Activated CD4-positive, CD25-positive, alpha-beta regulatory T cell (primary cell): Measurements from ENCODE around the gene CRIP2.

Experiments used
- DNase-seq, 4 experiments: peaks; one replicate each; lab custom pipeline; 2025; lab: John Stamatoyannopoulos, UW

Gene CRIP2

GRCh38 chr14:105464501-105464900 lies 10.1 kb upstream of the CRIP2 start:
- DNase-seq: no peak

GRCh38 chr14:105465209-105466031 lies 9.2 kb upstream of the CRIP2 start:
- no peak for DNase-seq

GRCh38 chr14:105466531-105467248 lies 7.9 kb upstream of the CRIP2 start:
- no peak for DNase-seq

DNA sequence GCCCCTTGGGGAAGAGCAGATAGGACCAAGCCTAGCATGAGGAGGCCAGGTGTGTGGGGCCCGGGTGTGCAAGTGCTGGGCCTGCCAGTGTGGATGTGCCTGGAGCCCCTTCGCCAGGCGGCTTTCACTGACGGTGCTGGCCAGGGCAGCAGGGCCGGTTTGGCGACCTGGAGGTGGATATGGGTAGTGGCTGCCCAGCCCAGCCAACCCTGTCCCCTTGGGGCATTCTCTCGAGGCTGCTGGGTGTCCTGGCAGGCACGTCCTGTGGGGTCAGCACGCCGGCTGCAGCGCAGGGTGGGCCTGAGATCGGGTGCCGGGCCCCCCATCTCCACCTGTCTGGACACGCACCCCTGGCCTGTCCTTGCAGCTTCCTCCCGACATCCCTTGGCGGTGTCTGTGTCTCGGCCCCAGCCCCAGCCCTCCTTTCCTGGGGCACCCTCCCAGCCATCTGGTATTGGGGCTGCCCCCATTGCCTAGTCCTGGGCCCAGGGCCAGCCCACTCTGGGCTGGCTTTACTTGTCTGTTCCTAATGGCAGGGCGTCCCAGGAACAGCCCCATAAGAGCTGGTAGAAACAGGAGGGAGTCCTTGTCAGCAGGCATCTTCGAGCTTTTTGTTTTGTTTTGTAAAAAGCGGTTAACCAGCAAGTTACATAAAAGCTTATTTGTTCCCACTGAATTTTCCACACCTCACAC lies 7.2 kb upstream of the CRIP2 start:
- DNase-seq: no peak

- DNase-seq: no peak
These were observed 6.6 kb upstream of the CRIP2 start for GRCh38 chr14:105467942-105468471.

GRCh38 chr14:105468621-105469241 lies 5.9 kb upstream of the CRIP2 start:
- DNase-seq: no peak

- DNase-seq: no peak
These were observed 4.9 kb upstream of the CRIP2 start for GRCh38 chr14:105469456-105470349.

GRCh38 chr14:105470350-105471296 lies 4.0 kb upstream of the CRIP2 start:
- no peak for DNase-seq

DNA sequence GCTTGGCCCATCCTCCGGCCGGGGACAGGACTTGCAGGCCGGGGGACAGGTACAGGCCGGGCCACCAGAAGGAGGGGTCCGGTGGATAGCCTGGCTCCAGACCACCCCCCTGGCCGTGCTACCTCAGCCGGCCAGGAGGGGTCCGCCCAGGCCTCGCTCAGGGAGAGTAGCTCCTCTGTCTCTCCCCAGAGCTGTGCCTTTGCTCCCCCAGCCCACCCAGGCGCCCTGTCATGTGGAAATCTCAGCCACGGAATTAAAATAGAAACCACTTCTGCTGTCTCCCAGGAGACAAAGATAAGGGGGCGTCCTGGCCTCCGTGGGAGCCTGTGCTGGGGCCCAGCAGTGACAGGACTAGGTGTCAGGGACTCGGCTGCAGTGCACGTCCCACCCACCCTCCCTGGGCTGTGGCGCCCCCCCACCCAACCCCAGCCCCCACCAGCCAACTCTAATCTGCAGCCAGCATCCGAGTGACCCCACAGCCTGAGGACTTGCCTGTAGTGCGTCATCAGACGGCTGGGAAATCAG lies 3.3 kb upstream of the CRIP2 start:
- DNase-seq: no peak

DNA sequence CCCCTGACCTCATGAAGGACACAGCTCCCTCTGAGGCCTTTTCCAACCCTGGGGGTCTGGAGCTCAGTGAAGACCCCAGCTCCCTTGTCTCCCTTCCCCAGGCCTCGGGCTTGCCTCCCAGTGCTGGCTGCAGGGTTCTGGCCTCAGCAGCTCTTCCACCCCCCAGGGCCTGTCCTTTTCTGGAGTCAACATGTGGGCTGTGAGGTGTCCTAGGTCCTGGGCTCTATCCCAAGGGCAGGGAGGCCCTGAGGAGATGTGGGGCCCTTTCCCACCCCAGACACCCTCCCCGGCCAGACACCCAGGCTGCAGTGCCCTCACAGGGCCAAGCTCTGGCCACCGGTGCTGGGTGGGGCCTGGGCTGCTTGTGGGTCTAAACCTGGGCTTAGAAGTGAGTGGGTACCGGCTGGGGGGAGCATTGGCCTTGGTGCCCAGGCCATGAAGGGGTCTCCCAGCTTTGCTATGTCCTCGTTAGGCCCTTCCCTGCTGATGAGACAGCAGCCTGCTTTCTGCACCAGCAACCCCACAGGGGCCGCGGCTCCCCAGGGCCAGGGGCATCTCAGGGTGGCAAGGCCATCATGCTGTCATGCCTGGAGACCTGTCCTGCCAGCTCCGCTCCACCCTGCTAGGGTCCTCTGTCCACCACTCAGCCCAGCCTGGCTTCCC lies 2.7 kb upstream of the CRIP2 start:
- DNase-seq: no peak

- no peak for DNase-seq
These were observed 2.1 kb upstream of the CRIP2 start for GRCh38 chr14:105472486-105472991.

DNA sequence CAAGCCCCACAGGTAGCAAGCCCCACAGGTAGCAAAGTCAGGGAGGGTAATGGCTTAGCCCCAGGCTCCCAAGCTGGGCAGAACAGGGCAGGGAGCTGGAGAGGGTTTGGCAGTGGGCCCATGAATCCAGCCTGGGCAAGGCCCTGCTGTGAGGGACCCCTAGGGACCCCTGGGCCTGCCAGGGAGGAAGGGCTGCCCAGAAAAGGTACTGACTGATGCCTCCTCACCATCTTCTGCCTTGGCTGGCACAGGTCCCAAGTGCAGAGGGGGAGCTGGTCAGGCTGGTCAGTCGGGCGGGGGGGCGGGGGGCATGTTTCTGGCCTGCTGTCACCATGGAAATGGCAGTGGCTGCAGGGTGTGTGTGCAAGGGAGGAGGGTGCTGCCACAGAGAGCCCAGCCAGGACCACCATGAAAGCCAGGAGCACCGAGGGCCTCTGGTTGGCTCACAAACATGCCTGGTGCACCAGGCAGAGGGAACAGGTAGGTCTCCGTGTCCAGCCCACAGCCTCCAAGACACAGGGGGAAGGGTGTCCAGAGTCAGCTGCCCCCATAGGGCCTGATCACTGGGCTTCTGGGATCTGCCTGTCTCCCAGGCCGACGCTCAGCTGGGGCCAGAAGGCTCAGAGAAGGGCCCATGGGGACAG lies 1.5 kb upstream of the CRIP2 start:
- DNase-seq: no peak

- DNase-seq: peak in 3 of 4 experiments; percentile 27 to 52 (median 46)
These were observed 741 bp upstream of the CRIP2 start for GRCh38 chr14:105473677-105474482.

GRCh38 chr14:105475269-105476096 lies 862 bp downstream of the CRIP2 start:
- no peak for DNase-seq

DNA sequence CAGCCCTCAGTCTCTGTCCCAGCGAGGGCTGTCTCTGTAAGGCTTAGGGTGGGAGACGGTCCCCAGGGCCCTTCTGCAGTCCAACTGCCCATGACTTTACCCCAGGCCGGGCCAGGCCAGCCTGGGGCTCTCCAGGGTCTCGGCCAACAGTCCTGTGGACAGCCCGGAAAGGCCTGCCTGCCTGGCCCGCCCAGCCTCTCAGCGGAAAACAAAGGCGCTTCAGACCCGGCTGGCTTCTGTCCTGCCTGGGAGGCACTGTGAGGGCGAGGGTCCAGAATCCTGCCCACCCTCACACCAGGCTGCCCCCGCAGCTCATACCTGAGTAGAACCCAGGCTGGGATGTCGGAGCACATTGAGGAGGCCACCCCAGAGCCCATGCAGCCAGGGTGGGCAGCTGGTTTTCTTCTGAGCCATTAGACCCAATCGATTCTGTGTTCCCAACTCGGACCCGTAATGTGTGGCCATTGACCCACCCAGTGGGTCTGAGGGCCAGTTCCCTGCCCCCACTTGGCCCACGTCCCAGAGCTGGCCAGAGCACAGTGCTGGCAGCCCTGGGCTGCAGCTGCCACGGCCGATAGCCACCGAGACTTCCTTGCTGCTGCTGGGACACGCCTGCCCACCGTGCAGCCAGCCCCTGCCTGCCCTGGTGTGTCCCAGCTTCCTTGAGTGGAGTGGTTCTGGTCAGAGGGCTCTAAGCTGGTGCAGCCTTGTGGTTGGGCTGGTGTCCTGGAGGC lies 1.6 kb downstream of the CRIP2 start:
- DNase-seq: no peak
